Epithelial cell of proximal tubule (primary cell): ENCODE data around the gene TREX2. TPM values are rescaled to one million over a fixed set of nuclear protein-coding genes. Genes with fewer than 3 reads are reported as not detected.

ENCODE experiments used
- DNase-seq: peaks from one replicate; pipeline ENCODE4 v3.0.0-alpha.2; 2011; ENCODE audit warnings: low read depth
- H3K4me3 ChIP-seq: 2 replicates; pipeline ENCODE4 v1.5.1; 2011; ENCODE audit warnings: low read depth, mild to moderate bottlenecking, low read length
- CTCF ChIP-seq: conservative IDR thresholded peaks from 2 replicates; pipeline ENCODE4 v1.5.1; 2012; ENCODE audit warnings: low read depth, mild to moderate bottlenecking, low read length
- total RNA-seq: library from RNA; depleted of rRNA; stranded (reverse); fragments of >200 nt; gene quantifications from 2 replicates; pipeline ENCODE4 v1.2.3, GENCODE V29; 2015

TREX2 gene
- total RNA-seq, 1 donor from 2014 or later, result not detected

GRCh38 chrX:153471663-153472280 is 25.9 kb upstream of the TREX2 start:
- no peak for DNase-seq
- no peak for TF ChIP-seq CTCF
- H3K4me3 ChIP-seq, result no peak overlapping the region

GRCh38 chrX:153470411-153471363 is 24.8 kb upstream of the TREX2 start, which contains the start of gene HAUS7:
Gene HAUS7 (minus strand): TSS chrX:153470576. CDS start chrX:153470557, 19 bp downstream.
- peak; percentile 64 for TF ChIP-seq CTCF
- DNase-seq, result no peak
- peak within 1 kb of the TSS; percentile 73 for H3K4me3 ChIP-seq

GRCh38 chrX:153469811-153470410 is 24.1 kb upstream of the TREX2 start:
- no peak for DNase-seq
- H3K4me3 ChIP-seq, result peak overlapping the region; percentile 73
- TF ChIP-seq CTCF, result no peak

GRCh38 chrX:153468008-153468580 is 22.2 kb upstream of the TREX2 start:
- no peak overlapping the region for H3K4me3 ChIP-seq
- no peak for TF ChIP-seq CTCF
- no peak for DNase-seq

GRCh38 chrX:153465691-153466380 is 20.0 kb upstream of the TREX2 start:
- DNase-seq, result no peak
- H3K4me3 ChIP-seq, result no peak overlapping the region
- TF ChIP-seq CTCF, result no peak

GRCh38 chrX:153464116-153464515 is 18.3 kb upstream of the TREX2 start:
- no peak overlapping the region for H3K4me3 ChIP-seq
- DNase-seq, result no peak
- no peak for TF ChIP-seq CTCF
